CD4-positive, alpha-beta T cell (primary cell): ENCODE data around the gene PRRT1. TPM values are rescaled to one million over a fixed set of nuclear protein-coding genes. Genes with fewer than 3 reads are reported as not detected.
"Not testable (repeated sequence)": the region's sequence is repeated elsewhere in the genome, so short reads cannot be mapped to it uniquely, and the experiment has no call there.

Source experiments
- ATAC-seq: fragments of 200-7000 bp; cut with Tn5 transposase; one replicate; pipeline ENCODE4 v1.10.0; 2022; ENCODE audit warnings: mild to moderate bottlenecking; ENCODE audit not compliant: poor library complexity
- CTCF ChIA-PET: fragments of 350-600 bp; sonication (Branson Sonifier 250); formaldehyde crosslinking; loops from one replicate; lab custom pipeline; 2021; ENCODE audit warnings: antibody characterized with exemption, inconsistent platforms; lab: Charles Lee
- POLR2A ChIA-PET: fragments of 350-600 bp; sonication (Branson Sonifier 250); formaldehyde crosslinking; loops from one replicate; lab custom pipeline; 2021; ENCODE audit warnings: antibody characterized with exemption, inconsistent platforms; lab: Charles Lee
- DNase-seq, 14 experiments: peaks; one replicate each; pipeline ENCODE4 v3.0.0-alpha.2; 2013 to 2020; ENCODE audit warnings: mixed read lengths in 2 of 14
- H3K27ac ChIP-seq, 2 donors: one replicate each; pipeline versions ENCODE4 v1.5.1 to v1.7.0; 2013; ENCODE audit warnings: low read length in 2 of 2, low read depth in 1 of 2, mild to moderate bottlenecking in 1 of 2
- H3K27me3 ChIP-seq, 2 experiments: 1 replicate in 1 of 2; 2 replicates in 1 of 2; pipeline versions ENCODE4 v1.6.1 to v1.7.0; 2013; ENCODE audit warnings: low read length in 2 of 2, control low read depth in 1 of 2, mild to moderate bottlenecking in 1 of 2, moderate library complexity in 1 of 2; ENCODE audit not compliant: insufficient read depth in 2 of 2, control insufficient read depth in 1 of 2
- H3K36me3 ChIP-seq: one replicate; pipeline ENCODE4 v1.6.1; 2013; ENCODE audit warnings: low read length, control low read depth; ENCODE audit not compliant: insufficient read depth
- H3K4me1 ChIP-seq: one replicate; pipeline ENCODE4 v1.6.1; 2013; ENCODE audit warnings: low read length, control low read depth; ENCODE audit not compliant: insufficient read depth
- H3K4me3 ChIP-seq: one replicate; pipeline ENCODE4 v1.5.1; 2013; ENCODE audit warnings: mild to moderate bottlenecking, low read length, moderate library complexity
- H3K9me3 ChIP-seq, 2 experiments: 1 replicate in 1 of 2; 2 replicates in 1 of 2; pipeline versions ENCODE4 v1.6.1 to v1.7.0; 2013; ENCODE audit warnings: low read length in 2 of 2, mild to moderate bottlenecking in 2 of 2, control low read depth in 1 of 2, moderate library complexity in 1 of 2; ENCODE audit not compliant: control insufficient read depth in 1 of 2, insufficient read depth in 1 of 2
- H3K27ac Mint-ChIP-seq: one replicate; pipeline ENCODE4 v1.8.0; 2020; ENCODE audit warnings: mixed read lengths
- H3K27me3 Mint-ChIP-seq: one replicate; pipeline ENCODE4 v1.8.0; 2021; ENCODE audit warnings: mixed read lengths
- H3K36me3 Mint-ChIP-seq: one replicate; pipeline ENCODE4 v1.8.0; 2021; ENCODE audit warnings: low read depth, mixed read lengths
- H3K4me1 Mint-ChIP-seq: one replicate; pipeline ENCODE4 v1.8.0; 2021; ENCODE audit warnings: low read depth, mixed read lengths
- H3K4me3 Mint-ChIP-seq: one replicate; pipeline ENCODE4 v1.8.0; 2020; ENCODE audit warnings: mild to moderate bottlenecking, mixed read lengths
- H3K9me3 Mint-ChIP-seq: one replicate; pipeline ENCODE4 v1.8.0; 2020; ENCODE audit warnings: mixed read lengths
- CTCF ChIP-seq: fragments of 200-600 bp; IDR thresholded peaks from one replicate; pipeline ENCODE4 v1.8.0; 2022; ENCODE audit warnings: antibody characterized with exemption, mild to moderate bottlenecking
- intact Hi-C, 2 experiments: fragments of 100-400 bp; cut with DNase I in 1 of 2; cut with micrococcal nuclease in 1 of 2; formaldehyde crosslinking; loops; one replicate each; pipeline versions ENCODE4 v1.15.1 to v1.9.0; 2023 to 2025; cut with DNase I, micrococcal nuclease
- total RNA-seq, 174 experiments: library from RNA in 2 of 174; stranded (reverse) in 2 of 174; gene quantifications; one replicate each; pipeline ENCODE4 v1.2.3 and lab custom pipeline; 2021 to 2026

Gene PRRT1
- total RNA-seq, 2 experiments from 2014 or later: 2.6 to 3.2 TPM

GRCh38 chr6:32187009-32187709, 35.4 kb upstream of the PRRT1 start:
- Mint-ChIP-seq H3K36me3 (peaks cover 80% of the 10 kb centered on the region), H3K27ac (peak overlapping the region; percentile 91), H3K9me3 (no peaks in the 10 kb centered on the region), H3K4me1 (peaks cover 45% of the 10 kb centered on the region), H3K4me3 (peak overlapping the region; percentile 82), H3K27me3 (no peaks in the 10 kb centered on the region)
- DNase-seq (peak in 1 of 14 experiments; percentile 31), ATAC-seq (no peak)
- intact Hi-C loops: no loop called here
- peaks cover 64% of the 10 kb centered on the region for H3K36me3 ChIP-seq
- peak overlapping the region; percentile 54 to 69 for H3K27ac ChIP-seq
- no peak overlapping the region for H3K4me3 ChIP-seq
- peaks cover 58% of the 10 kb centered on the region for H3K4me1 ChIP-seq
- POLR2A ChIA-PET: interaction anchor here (0.9 to 12.1 kb wide), 3 partner anchors 8 to 785 kb away, joined by 3 to 242 read pairs (median 11); partner anchors contain the start of genes AGPAT1 and RNF5
- CTCF ChIA-PET: no interaction called here
- no peaks in the 10 kb centered on the region for H3K9me3 ChIP-seq
- no peaks in the 10 kb centered on the region for H3K27me3 ChIP-seq
- no peak for TF ChIP-seq CTCF

- Histone ChIP-seq H3K36me3 (peaks cover 68% of the 10 kb centered on the region), H3K4me1 (peaks cover 62% of the 10 kb centered on the region), H3K27ac (peak overlapping the region; percentile 54 to 69)
- CTCF ChIA-PET, H3K27me3 ChIP-seq, H3K27me3 Mint-ChIP-seq, DNase-seq, H3K9me3 ChIP-seq, H3K9me3 Mint-ChIP-seq, intact Hi-C loops, ATAC-seq, H3K4me3 ChIP-seq: not testable (repeated sequence)
- H3K4me3 Mint-ChIP-seq: peak overlapping the region; percentile 82
- peaks cover 80% of the 10 kb centered on the region for H3K36me3 Mint-ChIP-seq
- POLR2A ChIA-PET: interaction anchor here (0.7 to 2.7 kb wide), 2 partner anchors 9 to 1109 kb away, joined by 4 to 11 read pairs; no protein-coding TSS in a partner anchor
- peaks cover 41% of the 10 kb centered on the region for H3K4me1 Mint-ChIP-seq
- peak overlapping the region; percentile 91 for H3K27ac Mint-ChIP-seq
These were observed 34.6 kb upstream of the PRRT1 start for GRCh38 chr6:32186151-32186840.

- Mint-ChIP-seq H3K27ac (peak overlapping the region; percentile 91), H3K4me3 (peak overlapping the region; percentile 82), H3K36me3 (peaks cover 81% of the 10 kb centered on the region), H3K4me1 (peaks cover 42% of the 10 kb centered on the region)
- H3K4me3 ChIP-seq, H3K27me3 Mint-ChIP-seq, intact Hi-C loops, CTCF ChIA-PET, H3K27me3 ChIP-seq, H3K9me3 ChIP-seq, H3K9me3 Mint-ChIP-seq: not testable (repeated sequence)
- DNase-seq: peak in 9 of 14 experiments; percentile 26 to 86 (median 50)
- ATAC-seq: peak; percentile 54
- Histone ChIP-seq H3K4me1 (peaks cover 62% of the 10 kb centered on the region), H3K27ac (peak overlapping the region; percentile 54 to 69), H3K36me3 (peaks cover 69% of the 10 kb centered on the region)
- POLR2A ChIA-PET: interaction anchor here (0.7 to 2.7 kb wide), 2 partner anchors 10 to 1110 kb away, joined by 4 to 11 read pairs; no protein-coding TSS in a partner anchor
These were observed 34.0 kb upstream of the PRRT1 start for GRCh38 chr6:32185681-32186131.

GRCh38 chr6:32184084-32184640, 32.4 kb upstream of the PRRT1 start, which contains the start of gene AGER:
TSS of gene AGER (minus strand) at chr6:32184253. CDS start at chr6:32184222, 31 bp downstream.
- Histone ChIP-seq H3K9me3 (no peaks in the 10 kb centered on the region), H3K4me3 (no peak within 1 kb of the TSS), H3K4me1 (peaks cover 68% of the 10 kb centered on the region), H3K27ac (peak within 1 kb of the TSS in 1 of 2 donors; percentile 51), H3K27me3 (no peaks in the 10 kb centered on the region), H3K36me3 (peaks cover 75% of the 10 kb centered on the region)
- Mint-ChIP-seq H3K36me3 (peaks cover 81% of the 10 kb centered on the region), H3K4me3 (no peak within 1 kb of the TSS), H3K27ac (peak within 1 kb of the TSS; percentile 44), H3K27me3 (no peaks in the 10 kb centered on the region), H3K4me1 (peaks cover 48% of the 10 kb centered on the region), H3K9me3 (no peaks in the 10 kb centered on the region)
- ChIA-PET CTCF (no interaction called here), POLR2A (no interaction called here)
- DNase-seq: no peak
- no peak for ATAC-seq
- intact Hi-C loops: no loop called here
- TF ChIP-seq CTCF: no peak
